IPS-NIHi7 (cell line): ENCODE measurements around the gene SLC1A1.

Experiments used
- DNase-seq: peaks from one replicate; pipeline ENCODE4 v3.0.0; 2012; ENCODE audit warnings: mixed read lengths; ENCODE audit errors: extremely low spot score

Gene SLC1A1

DNA sequence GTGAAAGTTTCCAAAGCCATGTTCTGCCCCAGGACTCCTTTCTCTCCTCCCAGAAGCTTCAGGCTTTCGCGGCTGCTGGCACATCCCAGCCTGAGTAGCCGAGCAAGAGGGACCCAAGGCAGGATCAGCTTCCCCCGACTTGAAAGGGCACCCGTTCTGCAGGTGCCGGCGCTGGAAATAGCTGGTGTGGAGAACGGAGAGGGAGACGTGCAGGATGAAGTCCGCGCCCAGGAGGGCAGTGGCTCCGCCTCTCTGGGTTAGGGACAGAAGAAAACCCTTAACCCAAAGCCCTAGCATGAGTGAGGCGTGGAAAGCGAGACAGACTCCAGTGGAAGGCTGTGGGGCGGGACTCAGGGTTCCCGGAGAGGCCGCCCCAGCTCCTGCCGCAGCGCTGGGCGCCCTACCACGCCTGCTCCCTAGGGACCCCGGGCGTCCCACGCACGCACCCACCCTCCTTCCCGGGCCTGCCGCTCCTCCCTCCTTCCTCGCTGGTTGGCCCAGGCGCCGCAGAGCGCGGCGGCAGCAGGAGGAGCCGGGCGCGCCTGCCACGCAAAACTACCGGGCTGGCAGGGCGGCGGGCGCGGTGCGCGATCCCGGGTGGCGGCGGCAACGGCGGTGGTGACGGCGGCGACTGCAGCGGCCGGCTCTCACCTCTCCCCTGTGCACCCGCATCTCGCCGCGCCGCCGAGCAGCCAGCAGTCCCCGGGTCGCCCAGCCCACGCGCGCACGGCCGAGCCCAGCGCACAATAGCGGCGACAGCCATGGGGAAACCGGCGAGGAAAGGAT is at the start of gene SLC1A1:
SLC1A1 (plus strand) TSS at position 550 of the 786 bp plus-strand sequence; CDS start at position 762, 212 bp downstream.
- peak; percentile 66 for DNase-seq

DNA sequence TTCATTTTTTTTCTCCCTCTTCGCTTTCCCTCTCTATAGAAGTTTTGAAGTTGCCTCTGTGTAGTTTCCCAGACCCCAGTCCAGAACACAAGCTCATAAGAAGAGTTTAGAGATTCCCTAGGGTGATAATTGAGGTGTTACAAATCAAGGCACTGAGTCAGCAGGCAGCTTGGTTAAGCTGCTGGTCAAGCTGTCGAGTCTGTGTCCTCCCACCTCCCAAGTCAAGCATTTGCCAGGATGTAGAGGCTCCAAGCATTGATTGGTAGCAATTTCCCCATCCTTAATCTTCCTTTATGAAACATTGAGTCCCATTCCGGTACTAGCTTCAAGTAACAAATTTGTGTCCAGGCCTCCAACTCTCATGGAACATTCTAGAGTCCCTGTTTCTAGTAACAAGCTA is 47.5 kb upstream of the SLC1A1 start:
- DNase-seq: peak; percentile 27

GRCh38 chr9:4443439-4443838 is 46.8 kb upstream of the SLC1A1 start:
- no peak for DNase-seq

GRCh38 chr9:4461437-4461836 is 28.8 kb upstream of the SLC1A1 start:
- DNase-seq: no peak

GRCh38 chr9:4463824-4464223 is 26.4 kb upstream of the SLC1A1 start:
- DNase-seq: no peak

DNA sequence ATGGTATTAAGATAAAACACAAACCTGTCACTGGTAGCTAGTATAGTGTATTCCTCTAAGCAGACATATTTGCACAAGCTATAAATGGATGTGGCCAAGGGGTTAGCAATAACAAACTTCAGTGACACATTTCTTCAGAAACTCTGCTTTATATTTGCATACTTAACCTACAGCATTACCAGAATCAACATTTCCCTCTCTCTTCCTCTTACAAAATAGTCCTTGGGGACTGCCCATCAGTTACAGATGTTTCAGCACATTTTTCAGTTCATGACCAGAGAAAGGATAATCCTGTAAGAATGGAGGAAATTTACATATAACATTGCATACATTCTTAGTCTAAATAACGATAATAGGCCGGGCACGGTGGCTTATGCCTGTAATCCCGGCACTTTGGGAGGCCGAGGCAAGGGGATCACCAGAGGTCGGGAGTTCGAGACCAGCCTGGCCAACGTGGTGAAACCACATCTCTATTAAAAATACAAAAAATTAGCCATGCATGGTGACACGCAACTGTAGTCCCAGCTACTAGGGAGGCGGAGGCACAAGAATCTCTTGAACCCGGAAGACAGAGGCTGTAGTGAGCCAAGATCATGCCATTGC is 25.3 kb upstream of the SLC1A1 start:
- DNase-seq: no peak

- no peak for DNase-seq
Observed at GRCh38 chr9:4465910-4466309, 24.4 kb upstream of the SLC1A1 start.

- no peak for DNase-seq
Observed at GRCh38 chr9:4475301-4475700, 15.0 kb upstream of the SLC1A1 start.

DNA sequence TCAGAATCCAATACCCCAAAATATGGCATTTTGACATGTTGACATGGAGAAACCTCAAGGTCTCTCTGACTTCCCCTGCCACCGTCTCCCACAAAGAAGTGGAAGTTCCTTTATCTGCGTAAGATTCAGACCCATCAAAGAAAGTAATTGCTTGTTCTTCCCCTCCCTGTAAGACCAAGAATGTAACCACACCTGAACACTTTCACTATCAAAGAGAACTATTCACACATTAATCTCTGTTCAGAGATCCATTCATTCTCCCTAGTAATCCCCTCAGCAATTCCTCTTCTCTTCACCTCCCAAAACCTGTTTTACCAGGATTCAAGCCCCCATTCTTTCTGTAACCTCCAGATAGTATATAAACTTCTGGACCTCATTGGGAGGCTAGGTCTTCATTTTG is 4.1 kb upstream of the SLC1A1 start:
- DNase-seq: no peak

GRCh38 chr9:4489562-4489918 is 728 bp upstream of the SLC1A1 start:
- peak; percentile 45 for DNase-seq

DNA sequence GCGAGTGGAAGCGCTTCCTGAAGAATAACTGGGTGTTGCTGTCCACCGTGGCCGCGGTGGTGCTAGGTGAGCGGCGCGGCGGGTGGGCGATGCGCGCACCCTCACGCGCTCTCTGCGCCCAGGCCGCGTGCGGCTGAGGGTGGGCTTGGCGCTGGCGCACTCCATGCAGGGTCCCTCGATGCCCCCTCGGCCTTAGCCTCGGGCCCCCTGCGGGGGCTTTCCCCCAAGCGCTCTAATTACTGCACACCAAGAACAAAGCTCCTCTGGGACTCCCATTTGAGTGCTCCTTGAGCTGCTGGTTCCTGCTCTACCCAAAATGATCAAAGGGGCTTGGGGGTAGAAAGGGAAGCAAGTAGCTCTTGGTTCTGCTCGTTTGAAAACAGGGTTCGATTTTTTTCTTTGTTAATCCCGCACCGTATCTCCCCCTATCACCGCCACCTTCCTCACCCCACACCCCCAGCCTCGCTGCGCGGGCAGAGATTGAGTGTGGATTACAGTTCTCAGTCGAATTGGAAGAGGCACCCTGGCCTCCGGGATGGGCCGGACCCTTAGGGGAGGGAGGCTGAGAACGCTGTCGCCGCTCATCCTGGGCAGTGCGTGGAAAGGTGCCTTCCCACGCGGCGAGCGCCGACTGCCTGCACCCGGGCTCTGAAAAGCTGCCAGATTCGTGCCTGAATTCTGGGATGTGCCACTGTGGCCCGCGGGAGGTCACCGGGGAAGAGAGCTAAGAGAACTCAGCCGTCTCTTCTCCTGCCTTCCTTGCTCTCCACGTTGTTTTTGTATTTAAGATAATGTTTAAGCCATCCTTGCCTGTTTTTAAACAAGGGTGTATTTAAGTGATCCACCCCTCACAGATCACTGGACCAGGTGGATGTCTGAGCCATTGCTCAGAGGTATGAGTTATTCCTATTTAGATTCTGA is 697 bp downstream of the SLC1A1 start:
- no peak for DNase-seq

- DNase-seq: peak; percentile 68
Observed at GRCh38 chr9:4491626-4491975, 1.3 kb downstream of the SLC1A1 start.

DNA sequence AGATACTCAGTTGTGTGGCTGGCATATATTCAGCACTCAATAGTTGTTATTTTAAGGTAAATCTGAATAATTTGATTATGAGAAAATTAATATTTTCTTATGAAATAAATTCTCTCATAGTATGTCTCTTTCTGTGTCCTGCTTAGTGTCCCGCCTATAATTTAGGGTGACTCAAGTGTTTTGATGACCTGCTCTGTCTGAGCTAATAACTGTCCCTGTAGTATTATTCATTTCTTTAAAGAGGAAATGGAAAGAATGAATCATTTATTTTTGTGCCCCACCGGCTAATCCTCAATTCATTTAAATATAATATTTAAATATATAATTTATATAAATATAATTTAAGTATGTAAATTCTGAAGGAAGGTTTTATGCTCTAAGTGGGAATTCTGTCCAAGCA is 4.1 kb downstream of the SLC1A1 start:
- no peak for DNase-seq

GRCh38 chr9:4494806-4495205 is 4.5 kb downstream of the SLC1A1 start:
- no peak for DNase-seq

DNA sequence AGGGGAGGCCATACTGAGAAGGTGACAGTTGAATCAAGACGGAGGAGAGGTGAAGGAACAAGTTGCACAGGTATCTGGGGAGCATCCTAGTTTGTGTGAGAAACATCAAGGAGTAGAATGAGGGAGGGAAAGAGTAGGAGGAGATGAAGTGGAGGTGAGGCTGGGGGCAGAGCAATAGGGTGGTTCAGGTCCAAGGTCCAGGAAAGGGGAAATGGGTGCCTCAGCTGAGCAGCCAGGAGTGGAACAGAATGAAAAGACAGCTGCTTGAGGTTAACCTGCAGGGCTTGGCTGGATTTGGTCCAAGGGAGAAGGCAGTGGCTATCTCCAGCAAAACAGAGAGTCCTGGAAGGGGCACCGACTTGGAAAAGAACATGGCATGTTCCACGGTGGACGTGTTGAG is 5.3 kb downstream of the SLC1A1 start:
- DNase-seq: no peak

DNA sequence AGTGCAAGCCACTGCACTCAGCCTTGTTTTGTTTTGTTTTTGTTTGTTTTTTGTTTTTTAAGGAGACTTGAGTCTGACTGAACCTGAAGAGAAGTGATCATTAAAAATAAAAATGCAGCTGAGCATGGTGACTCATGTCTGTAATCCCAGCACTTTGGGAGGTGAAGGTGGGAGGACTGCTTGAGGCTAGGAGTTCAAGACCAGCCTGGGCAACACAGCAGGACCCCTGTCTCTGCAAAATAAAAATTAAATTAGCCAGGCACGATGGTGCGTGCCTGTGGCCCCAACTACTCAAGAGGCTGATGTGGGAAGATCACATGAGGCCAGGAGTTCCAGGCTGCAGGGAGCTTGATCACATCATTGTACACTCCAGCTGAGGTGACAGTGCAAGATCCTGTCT is 6.2 kb downstream of the SLC1A1 start:
- no peak for DNase-seq

GRCh38 chr9:4497395-4497794 is 7.1 kb downstream of the SLC1A1 start:
- no peak for DNase-seq

- DNase-seq: no peak
Observed at GRCh38 chr9:4497855-4498254, 7.6 kb downstream of the SLC1A1 start.

DNA sequence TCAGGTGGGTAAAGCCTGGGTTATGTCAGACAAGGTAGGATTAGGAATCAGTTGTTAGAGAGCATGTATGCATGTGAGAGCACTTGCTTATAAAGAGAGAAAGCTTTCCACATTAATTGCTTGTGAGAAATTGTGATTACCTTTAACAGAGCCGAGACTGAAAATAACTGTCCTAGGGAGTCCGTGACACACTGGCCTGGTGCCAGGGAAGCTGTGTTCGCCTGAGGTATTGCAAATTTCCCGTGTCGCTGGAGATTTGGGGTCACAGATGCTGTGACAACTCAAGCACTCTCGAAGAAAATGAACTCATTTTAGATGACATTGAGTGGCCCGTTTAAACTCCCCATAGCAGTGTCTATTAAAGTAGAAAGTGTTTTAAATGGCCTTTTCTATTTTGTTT is 9.6 kb downstream of the SLC1A1 start:
- no peak for DNase-seq

- no peak for DNase-seq
Observed at GRCh38 chr9:4501147-4501507, 10.9 kb downstream of the SLC1A1 start.

DNA sequence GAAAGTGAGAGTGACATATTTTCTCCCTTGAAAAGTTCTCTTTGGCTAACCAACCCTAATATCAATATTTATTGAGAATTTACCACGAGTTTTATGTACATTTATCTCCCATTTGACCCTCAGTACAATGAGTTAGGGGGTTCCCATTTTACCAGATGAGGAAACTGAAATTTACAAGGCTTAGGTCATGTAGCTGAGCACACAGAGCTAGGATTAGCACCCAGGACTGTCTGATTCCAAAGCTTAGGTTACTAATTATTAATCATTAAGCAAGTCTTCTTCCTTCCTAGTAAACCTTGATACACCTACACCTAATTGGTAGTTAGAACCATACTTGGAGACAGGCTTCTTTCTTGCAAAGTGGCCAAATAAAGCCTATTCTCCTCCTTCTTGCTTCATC is 12.2 kb downstream of the SLC1A1 start:
- no peak for DNase-seq

DNA sequence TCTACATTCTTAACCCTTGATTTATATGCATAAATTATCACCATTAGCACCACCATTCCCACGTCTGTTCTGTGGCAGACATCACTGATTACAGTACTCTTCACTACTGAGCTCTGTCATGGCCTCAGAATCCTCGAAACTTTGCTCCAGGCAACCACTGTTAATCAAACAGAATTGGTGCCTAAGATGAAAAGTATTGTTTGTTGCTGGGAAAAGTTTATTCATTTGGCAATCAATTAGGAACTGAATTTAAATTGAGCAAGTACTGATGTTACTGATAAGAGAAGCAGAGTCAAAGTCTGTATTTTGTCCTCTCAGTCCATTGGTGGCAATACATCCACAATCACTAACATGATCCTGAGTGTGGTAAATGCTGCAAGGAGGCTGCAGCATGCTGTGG is 12.8 kb downstream of the SLC1A1 start:
- DNase-seq: no peak

DNA sequence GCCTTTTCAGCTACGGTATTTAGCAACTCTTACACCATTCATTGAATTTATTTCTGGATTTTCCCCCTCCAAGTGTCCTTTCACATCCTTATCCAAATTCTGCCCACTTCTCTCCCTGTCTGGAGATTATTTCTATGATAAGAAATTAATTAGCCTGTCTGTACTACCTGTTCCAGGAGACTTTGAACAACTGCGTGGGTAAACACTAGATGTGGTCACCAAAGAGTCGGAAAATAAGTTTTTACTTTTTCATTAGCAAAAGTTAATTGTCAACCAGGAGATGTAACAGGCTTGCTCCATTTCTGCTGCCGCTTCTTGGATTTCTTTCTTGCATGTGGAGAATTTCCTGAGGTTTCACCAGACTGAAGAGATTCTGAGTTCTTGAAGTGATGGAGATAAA is 14.0 kb downstream of the SLC1A1 start:
- no peak for DNase-seq
